HepG2 (cell line): ENCODE results near the gene ABHD1. TPM values are rescaled to one million over a fixed set of nuclear protein-coding genes. Genes with fewer than 3 reads are reported as not detected.
A peak's percentile ranks its signal among the peaks of the same experiment; 100 is the strongest.

Source experiments
- ATAC-seq: fragments of 200-7000 bp; cut with Tn5 transposase; 3 replicates; pipeline ENCODE4 v1.9.1; 2020; ENCODE audit warnings: mild to moderate bottlenecking, moderate library complexity
- BruUV-seq: library from RNA; stranded (reverse); fragments of 400-500 nt; replicated peaks from 2 replicates; lab custom pipeline; 2021; lab: Mats Ljungman, UMichigan
- CTCF ChIA-PET: fragments of 300-600 bp; formaldehyde crosslinking; extraction: SDS; loops from one replicate; lab custom pipeline; 2021; ENCODE audit warnings: low total read pairs, inconsistent platforms, low intra/inter-chr PET ratio; lab: Yijun Ruan, JAX
- POLR2A ChIA-PET: fragments of 350-600 bp; sonication (Branson Sonifier 250); formaldehyde crosslinking; loops from one replicate; lab custom pipeline; 2020; ENCODE audit warnings: antibody characterized with exemption, inconsistent platforms; lab: Yijun Ruan, JAX
- DNase-seq: peaks from one replicate; pipeline ENCODE4 v3.0.0-alpha.2; 2015; ENCODE audit warnings: low spot score
- FAIRE-seq: peaks from 3 replicates; lab custom pipeline; 2011; peaks lifted over from hg19 to GRCh38; lab: Jason Lieb, UNC
- H2AFZ ChIP-seq: one replicate; pipeline ENCODE4 v1.6.1; 2011; ENCODE audit warnings: low read length, inconsistent platforms
- H3K27ac ChIP-seq: fragments of 300-600 bp; 3 replicates; pipeline ENCODE4 v1.8.0; 2011; ENCODE audit warnings: mixed run types, mild to moderate bottlenecking, mixed read lengths, low read length, inconsistent platforms; ENCODE audit not compliant: insufficient read depth; ENCODE audit errors: extremely low read length
- H3K27me3 ChIP-seq, 2 experiments: fragments of 200-600 bp in 1 of 2; 2 replicates in 1 of 2; 3 replicates in 1 of 2; pipeline versions ENCODE4 v1.6.0 to v1.8.0; 2011; ENCODE audit warnings: low read length in 2 of 2, mild to moderate bottlenecking in 2 of 2, moderate library complexity in 2 of 2, inconsistent platforms in 1 of 2; ENCODE audit not compliant: insufficient read depth in 2 of 2, control insufficient read depth in 1 of 2
- H3K36me3 ChIP-seq, 2 experiments: fragments of 200-600 bp in 1 of 2; replicated peaks in 1 of 2; 2 replicates in 1 of 2; 3 replicates in 1 of 2; pipeline versions ENCODE4 v1.5.1 to v1.8.0; 2011; ENCODE audit warnings: low read length in 2 of 2, inconsistent platforms in 1 of 2; ENCODE audit not compliant: insufficient read depth in 2 of 2, control insufficient read depth in 1 of 2
- H3K4me1 ChIP-seq: 2 replicates; pipeline ENCODE4 v1.5.1; 2012; ENCODE audit warnings: low read length, inconsistent platforms; ENCODE audit not compliant: insufficient read depth
- H3K4me2 ChIP-seq: 2 replicates; pipeline ENCODE4 v1.6.0; 2011; ENCODE audit warnings: low read depth, low read length, inconsistent platforms
- H3K4me3 ChIP-seq, 3 experiments: fragments of 200-600 bp in 1 of 3; sonication (generic), shearing (Covaris generic) in 1 of 3; replicated peaks in 1 of 3; 2 replicates each; pipeline ENCODE4 v1.5.1; 2011 to 2016; ENCODE audit warnings: low read length in 3 of 3, inconsistent platforms in 2 of 3, low read depth in 2 of 3, mild to moderate bottlenecking in 2 of 3, control low read depth in 1 of 3, mixed read lengths in 1 of 3; ENCODE audit not compliant: insufficient read depth in 1 of 3
- H3K79me2 ChIP-seq: one replicate; pipeline ENCODE4 v1.6.1; 2011; ENCODE audit warnings: low read length, inconsistent platforms; ENCODE audit not compliant: insufficient read depth
- H3K9ac ChIP-seq: 2 replicates; pipeline ENCODE4 v1.6.0; 2011; ENCODE audit warnings: mild to moderate bottlenecking, low read depth, low read length, inconsistent platforms; ENCODE audit not compliant: insufficient read depth
- H3K9me3 ChIP-seq: 2 replicates; pipeline ENCODE4 v1.5.1; 2012; ENCODE audit warnings: mild to moderate bottlenecking, low read length
- H4K20me1 ChIP-seq: 2 replicates; pipeline ENCODE4 v1.6.0; 2011; ENCODE audit warnings: inconsistent platforms, mild to moderate bottlenecking, low read length, moderate library complexity; ENCODE audit not compliant: insufficient read depth
- AGO2 ChIP-seq: fragments of 200-400 bp; formaldehyde crosslinking; optimal IDR thresholded peaks from 2 replicates; pipeline ENCODE3; 2017; ENCODE audit warnings: mild to moderate bottlenecking, low read depth, low read length, moderate library complexity
- CREB3 ChIP-seq: sonication (generic); formaldehyde crosslinking; IDR thresholded peaks from 2 replicates; pipeline ENCODE4 v1.5.0; 2020; ENCODE audit warnings: missing genetic modification reagents
- GPN1 ChIP-seq: sonication (generic); formaldehyde crosslinking; IDR thresholded peaks from 2 replicates; pipeline ENCODE4 v1.5.1; 2020; ENCODE audit warnings: missing genetic modification reagents, borderline replicate concordance
- HOXA3 ChIP-seq: sonication (generic); formaldehyde crosslinking; IDR thresholded peaks from 2 replicates; pipeline ENCODE4 v1.5.0; 2020; ENCODE audit warnings: missing genetic modification reagents
- KAT7 ChIP-seq: IDR thresholded peaks from 2 replicates; pipeline ENCODE4 v1.6.1; 2018; ENCODE audit warnings: borderline replicate concordance, missing compliant biosample characterization
- KMT2A ChIP-seq: sonication (generic); formaldehyde crosslinking; IDR thresholded peaks from 2 replicates; pipeline ENCODE4 v1.4.0; 2020; ENCODE audit warnings: missing genetic modification reagents
- MAX ChIP-seq: IDR thresholded peaks from 2 replicates; pipeline ENCODE4 v1.6.1; 2012; ENCODE audit warnings: inconsistent platforms
- NFATC3 ChIP-seq: sonication (generic); formaldehyde crosslinking; IDR thresholded peaks from 2 replicates; pipeline ENCODE4 v1.5.1; 2020; ENCODE audit warnings: mild to moderate bottlenecking, missing genetic modification reagents
- NFRKB ChIP-seq: fragments of 450-650 bp; IDR thresholded peaks from 2 replicates; pipeline ENCODE4 v1.6.1; 2017
- RXRA ChIP-seq: sonication (generic); formaldehyde crosslinking; IDR thresholded peaks from 2 replicates; pipeline ENCODE4 v1.5.1; 2020; ENCODE audit warnings: missing genetic modification reagents
- SALL2 ChIP-seq: sonication (generic); formaldehyde crosslinking; IDR thresholded peaks from 2 replicates; pipeline ENCODE4 v1.8.1; 2023; ENCODE audit warnings: mild to moderate bottlenecking, missing genetic modification reagents, inconsistent platforms
- SAP130 ChIP-seq: IDR thresholded peaks from 2 replicates; pipeline ENCODE4 v1.6.1; 2016; ENCODE audit warnings: low read depth
- ZC3H4 ChIP-seq: sonication (generic); formaldehyde crosslinking; IDR thresholded peaks from 2 replicates; pipeline ENCODE4 v1.4.0; 2020; ENCODE audit warnings: missing genetic modification reagents, borderline replicate concordance
- ZMAT3 ChIP-seq: sonication (generic); formaldehyde crosslinking; conservative IDR thresholded peaks from 2 replicates; pipeline ENCODE4 v1.7.0; 2021; ENCODE audit warnings: missing genetic modification reagents
- ZNF451 ChIP-seq: sonication (generic); formaldehyde crosslinking; IDR thresholded peaks from 2 replicates; pipeline ENCODE4 v1.5.0; 2020; ENCODE audit warnings: mild to moderate bottlenecking, missing genetic modification reagents
- ZNF788 ChIP-seq: sonication (generic); formaldehyde crosslinking; IDR thresholded peaks from 2 replicates; pipeline ENCODE4 v1.5.0; 2020; ENCODE audit warnings: mild to moderate bottlenecking, missing genetic modification reagents, borderline replicate concordance
- WGBS: methylation state at CpG from one replicate; pipeline ENCODE4 v1.1.6; 2017; ENCODE audit warnings: low lambda C conversion rate; 5-methylcytosine and 5-hydroxymethylcytosine counted together
- in situ Hi-C: cut with HindIII; loops from 2 replicates; pipeline ENCODE4 v1.10.0; 2017; ENCODE audit warnings: low pct_unique_long_range_greater_than_20kb; ENCODE audit not compliant: extremely low pct_ligation_motif_present
- intact Hi-C: fragments of 100-400 bp; cut with micrococcal nuclease; formaldehyde crosslinking; loops from one replicate; pipeline ENCODE4 v1.10.0; 2022; ENCODE audit not compliant: unreplicated experiment
- polyA plus RNA-seq, 8 experiments: library from polyadenylated mRNA; depleted of rRNA in 3 of 8; stranded (reverse) in 7 of 8; unstranded in 1 of 8; fragments of >200 nt; fragmentation: Illumina TruSeq in 4 of 8; extraction: Trizol in 4 of 8; gene quantifications; 2 replicates each; pipeline versions ENCODE4 v1.2.1 to v1.2.3, GENCODE V29; 2011 to 2016; ENCODE audit warnings: low read depth in 4 of 8, missing spikeins in 1 of 8, mixed read lengths in 1 of 8; ENCODE audit not compliant: insufficient read depth in 1 of 8
- total RNA-seq, 5 experiments: library from RNA; depleted of rRNA; stranded (reverse); fragments of >200 nt; fragmentation: Illumina TruSeq; extraction: Trizol; gene quantifications; 2 replicates each; pipeline ENCODE4 v1.2.3, GENCODE V29; 2016; ENCODE audit warnings: low read depth in 1 of 5

The ABHD1 gene
- total and polyA plus RNA-seq, 2 of the 13 experiments (the other 11 are each of a cell fraction or from before 2014, with no cell fraction given) = 0.04 to 0.81 TPM

- Histone ChIP-seq H3K9me3 (no peaks in the 10 kb centered on the region), H3K36me3 (no peaks in the 10 kb centered on the region)
- FAIRE-seq = no peak
- TF ChIP-seq NFRKB = no peak
- TF ChIP-seq NFATC3 (CRISPR knock-in tag) = no peak
- peak; percentile 43 for TF ChIP-seq AGO2
- TF ChIP-seq, all 625 proteins: peak for 1
- in situ Hi-C loops = no loop called here
- ChIA-PET POLR2A (interaction anchor here (0.8 to 9.2 kb wide), 8 partner anchors 10 to 41 kb away, joined by 3 to 106 read pairs (median 16); partner anchors contain the start of genes ABHD1, AGBL5 and OST4), CTCF (no interaction called here)
- no TSS peak for BruUV-seq
- H3K4me1 ChIP-seq = peaks cover 76% of the 10 kb centered on the region
- peaks cover 12% of the 10 kb centered on the region for H3K79me2 ChIP-seq
- no peak overlapping the region for H3K9ac ChIP-seq
- ATAC-seq (no peak), DNase-seq (no peak)
- H3K27ac ChIP-seq = no peak overlapping the region
- intact Hi-C loops = loop anchor here (10.0 kb wide), 1 partner anchor 48 kb away; the partner anchor contains the start of gene TMEM214
- H3K4me3 ChIP-seq = no peak overlapping the region
- H3K27me3 ChIP-seq = no peaks in the 10 kb centered on the region
- H4K20me1 ChIP-seq = no peaks in the 10 kb centered on the region
- no peak overlapping the region for H2AFZ ChIP-seq
- 97% methylated on average over 18 of the region's 27 CpGs for WGBS
- no peak overlapping the region for H3K4me2 ChIP-seq
Measured at GRCh38 chr2:27082773-27083409, 40.7 kb upstream of the ABHD1 start.

GRCh38 chr2:27083410-27084296 is 40.0 kb upstream of the ABHD1 start:
- Histone ChIP-seq H3K4me2 (peak overlapping the region; percentile 52), H3K9ac (peak overlapping the region; percentile 51), H4K20me1 (no peaks in the 10 kb centered on the region), H3K27me3 (no peaks in the 10 kb centered on the region), H3K4me1 (peaks cover 76% of the 10 kb centered on the region), H2AFZ (no peak overlapping the region), H3K79me2 (peaks cover 20% of the 10 kb centered on the region), H3K27ac (peak overlapping the region; percentile 16), H3K4me3 (peak overlapping the region in 1 of 3 experiments; percentile 15; a peak in 1 of 6 replicates), H3K36me3 (no peaks in the 10 kb centered on the region; a peak in 1 of 5 replicates), H3K9me3 (no peaks in the 10 kb centered on the region)
- FAIRE-seq (peak; percentile 39), DNase-seq (peak; percentile 51), ATAC-seq (no peak)
- intact Hi-C loops = loop anchor here (10.0 kb wide), 1 partner anchor 49 kb away; the partner anchor contains the start of gene TMEM214
- no TSS peak for BruUV-seq
- CTCF ChIA-PET = no interaction called here
- POLR2A ChIA-PET = interaction anchor here (0.9 to 9.2 kb wide), 11 partner anchors 9 to 128 kb away, joined by 3 to 106 read pairs (median 5); partner anchors contain the start of genes AGBL5, ATRAID, OST4 and PREB
- WGBS = 80% methylated on average over 10 of the region's 20 CpGs
- in situ Hi-C loops = no loop called here
- TF ChIP-seq MAX (peak; percentile 40; the same call in 1 of the 2 replicates), ZC3H4 (CRISPR knock-in tag) (no peak), SALL2 (CRISPR knock-in tag) (0 out of 2 replicates have a peak, but pooled peaks have one; percentile 34), RXRA (CRISPR knock-in tag) (no peak; the same call in 1 of the 2 replicates), HOXA3 (CRISPR knock-in tag) (peak; percentile 23; the same call in 1 of the 2 replicates), KMT2A (CRISPR knock-in tag) (no peak), CREB3 (CRISPR knock-in tag) (no peak), KAT7 (CRISPR knock-in tag) (0 out of 2 replicates have a peak, but pooled peaks have one; percentile 34), ZNF788 (CRISPR knock-in tag) (0 out of 2 replicates have a peak, but pooled peaks have one; percentile 33), SAP130 (CRISPR knock-in tag) (0 out of 2 replicates have a peak, but pooled peaks have one; percentile 27), GPN1 (CRISPR knock-in tag) (no peak), ZMAT3 (CRISPR knock-in tag) (no peak), ZNF451 (CRISPR knock-in tag) (no peak)
